GM12874 (cell line): ENCODE data around the gene ENO2.

Experiments
- CTCF ChIP-seq: IDR thresholded peaks from 2 replicates; pipeline ENCODE4 v1.5.1; 2011; ENCODE audit warnings: low read depth, mild to moderate bottlenecking, control low read depth, low read length, moderate library complexity; ENCODE audit not compliant: insufficient read depth

ENO2 gene

DNA sequence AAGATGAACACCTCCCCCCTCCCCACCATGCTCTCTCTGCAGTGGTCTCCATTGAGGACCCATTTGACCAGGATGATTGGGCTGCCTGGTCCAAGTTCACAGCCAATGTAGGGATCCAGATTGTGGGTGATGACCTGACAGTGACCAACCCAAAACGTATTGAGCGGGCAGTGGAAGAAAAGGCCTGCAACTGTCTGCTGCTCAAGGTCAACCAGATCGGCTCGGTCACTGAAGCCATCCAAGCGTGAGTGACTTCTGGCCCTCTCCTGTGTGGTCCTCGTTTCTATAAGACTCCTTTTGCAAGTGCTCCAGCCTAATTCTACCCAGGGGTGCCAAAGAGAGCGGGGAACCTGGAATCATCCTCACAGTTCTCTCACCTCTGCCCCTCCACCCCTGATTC lies 7.2 kb downstream of the ENO2 start:
- no peak for TF ChIP-seq CTCF

GRCh38 chr12:6921996-6922946 lies 7.9 kb downstream of the ENO2 start:
- 0 out of 2 replicates have a peak, but pooled peaks have one; percentile 4 for TF ChIP-seq CTCF

- no peak for TF ChIP-seq CTCF
These were observed 8.8 kb downstream of the ENO2 start for GRCh38 chr12:6923003-6923732.

DNA sequence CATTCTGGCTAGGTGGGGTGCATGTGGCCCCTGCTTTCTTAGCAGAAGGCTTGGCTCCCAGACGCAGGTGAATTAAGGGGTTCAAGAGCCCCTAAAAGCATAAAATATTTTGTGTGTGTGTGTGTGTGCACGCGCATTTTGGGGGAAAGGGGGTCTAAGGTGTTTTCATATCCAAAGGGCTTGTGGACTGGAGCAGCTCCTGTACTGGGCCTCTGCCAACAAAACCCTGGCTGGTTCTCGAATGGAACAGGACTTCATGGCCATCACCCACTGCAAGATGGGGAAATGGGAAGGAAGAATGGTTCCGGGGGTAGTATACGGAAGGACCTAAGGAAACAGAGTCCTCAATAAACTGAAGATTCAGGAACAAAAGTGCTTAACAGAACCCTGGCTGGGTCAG lies 9.5 kb downstream of the ENO2 start:
- TF ChIP-seq CTCF: no peak

- no peak for TF ChIP-seq CTCF
These were observed 10.8 kb downstream of the ENO2 start for GRCh38 chr12:6925239-6925539.

DNA sequence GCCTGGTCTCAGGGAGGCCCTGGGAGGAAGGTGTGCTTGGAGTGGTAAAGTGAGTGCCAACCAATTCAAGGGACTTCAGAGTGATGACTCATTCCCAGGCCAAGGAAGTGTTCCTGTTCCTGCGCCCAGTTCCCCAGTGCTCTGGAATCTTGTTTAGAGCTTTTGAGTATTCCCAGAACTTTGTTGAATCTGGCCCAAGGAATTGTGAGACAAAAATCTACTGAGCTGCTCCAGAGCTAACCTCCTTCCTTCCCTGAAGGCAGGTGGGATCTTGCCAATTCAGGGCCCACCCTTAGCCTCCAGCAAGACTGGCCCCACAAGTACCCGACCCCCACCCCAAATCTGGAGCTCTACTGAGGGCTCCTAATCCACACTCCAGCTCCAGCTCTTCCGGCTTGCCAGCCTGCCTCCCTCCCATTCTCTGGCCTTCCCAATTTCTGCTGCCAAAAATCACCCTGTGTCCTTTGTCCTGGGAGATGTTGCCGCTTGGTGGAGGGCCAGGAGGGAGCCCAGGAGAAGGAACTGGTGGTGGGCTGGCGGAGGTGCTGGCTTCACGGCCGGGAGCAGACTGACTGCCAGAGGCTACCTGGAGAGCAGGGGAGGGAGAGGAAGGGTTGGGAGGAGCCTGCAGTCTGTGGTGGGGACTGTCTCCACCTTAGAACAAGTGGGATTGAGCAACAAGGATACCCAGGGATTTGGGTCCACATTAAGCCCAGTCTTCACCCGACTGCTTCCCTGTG lies 11.3 kb downstream of the ENO2 start:
- TF ChIP-seq CTCF: no peak

DNA sequence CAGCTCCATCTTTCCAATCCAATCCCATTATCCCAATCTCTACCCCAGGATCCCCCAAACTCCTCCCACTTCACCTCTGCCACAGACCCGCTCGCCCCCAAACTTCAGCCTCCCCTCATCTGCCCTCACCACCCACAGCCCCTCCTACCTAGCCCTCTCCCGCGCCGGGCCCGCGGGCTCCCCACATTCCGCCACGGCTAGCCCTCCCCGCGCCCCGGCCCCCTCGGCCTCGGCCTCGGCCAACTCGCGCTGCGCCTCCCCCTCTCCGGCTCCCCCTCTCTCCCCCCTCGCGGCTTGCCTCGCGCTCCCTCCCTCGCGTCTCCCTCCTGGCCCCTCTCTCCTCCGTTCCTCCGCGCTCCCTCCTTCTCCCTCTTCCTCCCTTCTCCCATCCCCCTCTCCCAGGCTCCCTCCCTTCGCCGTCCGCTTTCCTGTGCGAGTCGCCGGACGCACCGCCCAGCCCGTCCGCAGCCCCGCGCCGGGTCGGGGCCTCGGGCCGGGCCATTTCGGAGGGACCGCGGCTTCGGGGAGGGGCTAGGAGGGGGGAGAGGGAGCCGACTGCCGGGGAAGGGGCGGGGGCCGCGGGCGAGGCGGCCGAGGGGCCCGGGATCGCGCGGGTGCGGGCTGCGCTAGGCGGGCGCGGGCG lies 13.1 kb downstream of the ENO2 start, which contains the start of gene ATN1:
Gene ATN1, plus strand, starts transcription at position 581 of the 643 bp plus-strand sequence. CDS start 6,043 bp downstream, outside the sequence.
- TF ChIP-seq CTCF: no peak
